Measurements from ENCODE around the gene BAHCC1. TPM values are rescaled to one million over a fixed set of nuclear protein-coding genes. Genes with fewer than 3 reads are reported as not detected.

The BAHCC1 gene
- total and polyA plus RNA-seq, 2 of the 8 experiments (the other 6 are each of a cell fraction or from before 2014, with no cell fraction given), result 0.26 to 0.58 TPM

GRCh38 chr17:81456091-81456490 lies 60.8 kb downstream of the BAHCC1 start (continued):
- TF ChIP-seq ATF2 (IDR thresholded peaks at IDR 0.05; ENCODE audit: low read length) (no peak), NANOG (IDR thresholded peaks at IDR 0.05; ENCODE audit: insufficient read depth, low read depth, low read length, poor library complexity, severe bottlenecking) (no peak), TAF1 (IDR thresholded peaks at IDR 0.05; ENCODE audit: low read depth, low read length) (no peak)

Measured in H1 (cell line).